NCI-H1048 (cell line): ENCODE results near the gene PNRC1.
"Not testable (repeated sequence)": the region's sequence is repeated elsewhere in the genome, so short reads cannot be mapped to it uniquely, and the experiment has no call there.

ENCODE experiments used
- DNase-seq: peaks from one replicate; lab custom pipeline; 2025; lab: John Stamatoyannopoulos, UW

Gene PNRC1

DNA sequence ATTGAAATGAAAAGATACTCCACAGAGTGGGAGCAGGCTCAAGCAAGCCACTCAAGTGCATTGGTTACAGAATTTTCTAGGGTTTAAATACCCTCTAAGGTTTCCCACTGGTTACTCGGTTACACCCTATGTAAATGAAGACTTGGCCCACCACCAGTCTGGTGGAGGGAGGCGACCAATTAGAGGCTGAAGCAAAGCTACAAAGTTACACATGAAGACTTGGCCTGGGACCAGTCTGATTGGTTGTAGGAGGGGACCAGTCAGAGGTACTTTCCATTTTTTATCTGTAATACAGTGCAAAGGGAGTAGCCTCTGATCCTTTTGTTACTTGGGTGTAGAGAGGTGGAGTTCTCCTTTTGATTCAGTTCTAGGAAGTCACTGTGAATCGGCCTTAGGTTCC, 29.7 kb downstream of the PNRC1 start:
- no peak for DNase-seq

DNA sequence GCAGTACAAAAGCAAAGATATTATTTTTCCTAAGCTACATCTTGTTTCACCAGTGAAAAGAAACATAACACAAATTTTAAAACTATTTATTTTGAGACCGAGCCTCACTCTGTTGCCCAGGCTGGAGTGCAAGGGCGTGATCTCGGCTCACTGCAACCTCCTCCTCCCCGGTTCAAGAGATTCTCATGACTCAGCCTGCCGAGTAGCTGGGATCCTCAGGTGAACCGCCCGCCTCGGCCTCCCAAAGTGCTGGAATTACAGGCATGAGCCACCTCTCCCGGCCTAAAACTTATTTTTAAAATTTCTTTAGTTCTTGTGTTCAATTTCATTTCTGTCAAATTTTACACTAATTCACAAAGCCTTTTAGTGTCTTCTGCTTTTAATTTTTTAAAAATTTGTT, 31.4 kb downstream of the PNRC1 start:
- DNase-seq: no peak

DNA sequence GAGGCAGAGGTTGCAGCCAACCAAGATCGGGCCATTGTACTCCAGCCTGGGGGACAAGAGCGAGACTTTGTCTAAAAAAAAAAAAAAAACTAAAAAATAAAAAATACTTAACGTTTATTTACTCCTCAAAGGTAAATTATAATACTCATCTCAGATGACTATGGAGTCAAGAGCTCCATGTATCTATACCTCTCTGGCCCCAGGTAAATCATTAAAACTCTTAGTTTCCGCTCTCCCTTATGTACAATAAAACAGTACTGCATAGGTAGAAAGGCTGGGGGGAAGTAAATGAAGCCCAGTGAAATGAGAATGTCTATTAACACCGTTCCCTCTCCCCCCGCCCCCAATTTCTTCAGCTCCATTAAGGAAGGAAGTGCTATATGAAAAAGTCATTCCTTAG, 36.2 kb downstream of the PNRC1 start:
- no peak for DNase-seq

DNA sequence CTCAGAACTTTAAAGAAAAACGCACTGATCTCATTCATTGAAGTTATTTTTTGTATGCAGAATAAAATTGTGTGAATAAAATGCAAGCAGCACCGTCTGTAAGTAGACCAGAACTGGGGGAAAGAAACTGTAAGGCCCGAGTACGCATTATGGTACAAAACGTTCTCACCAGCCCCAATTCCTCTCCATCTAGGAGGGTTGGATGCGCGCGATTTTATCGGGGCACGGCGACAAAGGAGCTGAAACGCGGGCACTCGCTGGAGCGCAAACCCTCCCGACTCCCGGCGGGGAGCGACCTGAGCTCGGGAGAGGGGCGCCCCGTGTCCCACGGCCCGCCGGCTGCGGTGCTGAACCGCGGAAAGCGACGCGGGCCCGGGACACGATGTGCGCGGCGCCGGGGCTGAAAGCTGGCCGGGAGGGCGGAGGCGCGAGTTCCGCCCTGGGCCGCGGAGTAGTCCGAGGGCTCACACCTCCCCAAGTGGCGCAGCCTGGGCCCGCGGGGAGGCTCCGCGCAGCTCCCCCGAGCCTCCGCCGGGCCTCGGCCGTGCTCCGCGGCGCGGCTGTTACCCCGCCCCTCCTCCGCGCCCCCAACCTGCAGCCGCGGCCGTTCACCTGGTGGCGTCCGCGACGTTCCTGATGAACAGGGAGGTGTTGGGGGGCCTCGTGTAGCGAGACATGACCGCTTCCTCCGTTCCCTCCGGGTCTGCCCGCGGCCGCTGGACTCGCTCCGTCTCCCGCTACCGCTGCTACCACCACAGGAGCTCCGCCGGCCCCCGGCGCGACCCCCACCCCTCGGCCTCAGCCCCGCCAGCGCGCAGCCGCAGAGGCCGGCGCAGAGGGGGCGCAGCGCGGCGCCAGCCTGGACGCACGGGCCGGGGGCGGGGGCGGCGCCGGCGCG, 36.9 kb downstream of the PNRC1 start, which contains the start of gene SRSF12:
Gene SRSF12, minus strand, starts transcription at position 861 of the 898 bp plus-strand sequence. Its CDS starts 184 bp downstream, at position 677.
- DNase-seq: no peak

DNA sequence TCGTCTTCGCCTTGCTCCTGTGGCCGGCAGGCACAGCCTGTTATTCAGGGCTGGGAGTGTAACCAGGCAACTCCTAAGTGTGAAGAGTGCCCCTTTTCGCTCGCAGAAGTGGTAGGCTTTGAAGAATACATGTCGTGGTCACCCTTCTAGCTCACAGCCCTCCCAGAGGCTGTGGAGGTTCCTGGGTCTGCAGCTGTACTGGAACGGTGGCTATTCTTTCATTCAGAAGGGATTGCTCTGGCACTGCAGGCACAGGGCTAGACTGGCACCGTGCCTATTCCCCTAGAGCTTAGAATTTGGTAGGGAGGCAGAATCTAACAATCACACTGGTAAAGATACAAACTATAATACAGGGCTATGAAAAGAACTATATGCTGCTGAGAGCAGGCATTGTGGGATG, 38.4 kb downstream of the PNRC1 start:
- no peak for DNase-seq

DNA sequence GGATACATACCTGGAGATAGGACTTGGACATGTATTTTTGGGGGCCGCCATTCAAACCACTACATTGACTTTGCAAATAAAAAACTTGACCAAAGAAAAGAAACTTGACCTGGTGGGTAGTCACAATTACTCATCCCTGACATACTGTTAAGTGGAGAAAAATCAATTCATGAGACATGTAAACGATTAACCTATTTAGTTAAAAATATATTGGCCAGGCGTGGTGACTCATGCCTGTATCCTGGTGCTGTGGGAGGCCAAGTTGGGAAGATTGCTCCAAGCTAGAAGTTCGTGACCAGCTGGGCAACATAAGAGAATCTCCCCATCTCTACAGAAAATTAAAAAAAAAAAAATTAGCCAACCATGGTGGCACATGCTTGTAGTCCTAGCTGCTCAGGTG, 39.8 kb downstream of the PNRC1 start:
- DNase-seq: no peak

DNA sequence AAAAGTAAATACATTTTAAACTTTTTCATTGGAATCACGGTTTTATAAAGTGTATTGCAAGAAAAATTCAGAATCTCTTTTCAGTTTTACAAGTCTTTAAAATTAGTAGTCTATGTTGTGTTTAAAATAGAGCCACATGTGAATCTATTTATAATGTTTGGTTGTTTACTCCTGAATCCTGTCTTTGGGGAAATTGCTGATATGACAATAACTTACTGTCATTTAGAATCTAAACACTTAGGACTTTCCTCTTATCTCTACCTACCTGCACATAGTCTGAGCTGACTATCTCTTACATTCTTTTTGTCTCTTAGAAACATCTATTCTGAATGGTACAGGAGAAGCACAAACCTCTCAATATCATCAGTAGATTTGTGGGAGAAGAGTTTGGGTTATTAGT, 41.4 kb downstream of the PNRC1 start:
- no peak for DNase-seq

DNA sequence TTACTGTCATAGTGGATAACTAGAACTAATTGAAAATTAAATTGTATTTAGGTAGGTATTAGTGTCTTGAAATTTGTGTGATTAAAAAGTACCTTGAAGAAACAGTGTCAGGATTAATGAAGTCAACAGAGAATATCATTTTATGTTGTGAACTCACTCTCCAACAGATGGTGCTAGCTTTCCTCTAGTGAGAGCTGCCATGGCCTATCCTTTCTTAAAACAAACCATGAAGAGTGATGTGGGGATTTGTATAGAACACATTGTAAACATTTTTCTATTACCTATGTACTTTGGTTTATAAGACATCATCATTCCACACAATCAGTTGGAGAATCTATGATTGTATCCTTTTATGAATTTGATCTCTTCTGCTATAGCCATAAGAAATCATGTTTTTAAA, 42.1 kb downstream of the PNRC1 start:
- no peak for DNase-seq

DNA sequence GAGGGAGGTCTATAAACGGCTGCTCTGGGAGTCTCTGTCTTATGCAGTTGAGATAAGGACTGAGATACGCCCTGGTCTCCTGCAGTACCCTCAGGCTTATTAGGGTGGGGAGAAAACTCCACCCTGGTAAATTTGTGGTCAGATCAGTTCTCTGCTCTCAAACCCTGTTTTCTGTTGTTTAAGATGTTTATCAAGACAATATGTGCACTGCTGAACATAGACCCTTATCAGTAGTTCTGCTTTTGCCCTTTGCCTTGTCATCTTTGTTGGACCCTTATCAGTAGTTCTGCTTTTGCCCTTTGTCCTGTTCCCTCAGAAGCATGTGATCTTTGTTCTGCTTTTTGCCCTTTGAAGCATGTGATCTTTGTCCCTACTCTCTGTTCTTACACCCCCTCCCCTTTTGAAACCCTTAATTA, 47.7 kb downstream of the PNRC1 start:
- not testable (repeated sequence) for DNase-seq

DNA sequence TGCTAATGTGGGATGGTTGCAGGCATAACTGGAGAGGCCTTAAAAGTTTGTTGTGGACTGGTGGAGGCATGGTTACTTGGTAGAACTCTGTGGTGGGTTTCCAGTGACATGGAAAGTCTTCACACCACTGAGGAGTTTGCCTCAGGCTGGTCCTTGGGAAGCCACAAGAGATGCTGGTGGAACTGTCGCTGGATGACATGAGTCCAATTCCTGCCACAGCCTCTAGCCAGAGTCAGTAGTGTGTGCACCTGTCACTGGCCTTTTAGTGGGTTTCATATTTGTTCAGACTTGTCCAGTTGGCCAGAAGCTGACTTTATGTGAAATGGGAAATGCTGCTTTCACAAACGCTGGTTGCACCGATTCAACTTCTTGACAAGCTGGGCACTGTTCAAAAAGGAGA, 51.0 kb downstream of the PNRC1 start:
- no peak for DNase-seq

DNA sequence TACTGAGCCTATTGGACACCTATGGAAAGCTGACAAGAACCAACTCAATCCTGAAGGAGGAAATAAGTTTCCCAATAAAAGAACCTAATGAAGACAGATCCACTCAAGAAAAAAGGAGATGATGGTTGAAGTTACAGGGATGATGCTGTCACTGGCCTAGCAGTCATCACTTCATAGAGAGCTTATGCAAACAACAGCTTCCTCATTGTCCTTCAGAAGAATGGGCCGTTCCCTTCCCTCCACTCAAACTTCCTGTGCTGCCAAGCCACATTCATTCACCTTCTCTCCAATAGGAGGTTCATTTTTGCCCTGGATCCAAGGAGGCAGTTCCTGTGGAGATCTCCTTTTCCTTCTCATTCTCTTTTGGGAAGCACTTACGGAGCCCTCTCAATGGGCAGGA, 51.5 kb downstream of the PNRC1 start:
- DNase-seq: no peak

DNA sequence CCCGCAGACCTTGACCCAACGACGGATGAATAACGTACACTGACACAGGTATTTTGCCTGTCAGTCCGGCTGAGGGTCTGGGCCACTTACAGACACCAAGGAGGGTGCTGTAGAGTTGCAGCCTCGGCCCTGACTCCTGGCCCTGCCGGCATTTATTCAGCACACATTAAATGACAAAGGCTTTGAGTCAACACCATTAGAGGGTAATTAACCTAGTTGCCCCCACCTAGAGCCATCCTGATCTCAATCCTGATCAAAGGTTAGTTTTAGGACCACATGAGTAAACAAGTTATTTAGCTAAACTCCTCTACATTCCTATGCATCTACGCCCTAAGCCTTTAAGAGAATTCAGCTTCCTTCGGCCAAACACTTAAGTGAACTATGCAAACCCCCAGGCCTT, 53.4 kb downstream of the PNRC1 start:
- no peak for DNase-seq

DNA sequence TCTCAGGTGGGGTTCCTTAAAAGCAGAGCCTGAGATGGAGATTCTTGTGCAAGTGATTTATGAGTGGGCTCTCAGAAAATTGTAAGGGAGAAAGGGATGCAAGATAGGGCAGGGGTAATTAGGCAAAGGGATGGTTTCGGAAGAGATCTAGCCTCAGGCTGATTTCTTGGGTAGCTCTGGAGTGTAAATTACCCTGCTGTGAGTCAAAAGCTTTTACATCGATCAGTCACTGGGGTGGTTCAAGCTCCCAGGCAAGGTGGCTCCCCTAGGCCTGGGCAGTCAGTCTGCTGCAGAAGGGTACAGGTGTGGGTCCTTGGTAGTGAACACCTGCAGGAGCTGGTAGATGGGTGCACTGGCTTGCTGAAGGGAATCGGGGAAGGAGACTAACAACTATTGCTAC, 54.2 kb downstream of the PNRC1 start:
- DNase-seq: no peak
